ENCODE results near the gene DNAJC16.
"Not testable (repeated sequence)": the region's sequence is repeated elsewhere in the genome, so short reads cannot be mapped to it uniquely, and the experiment has no call there.

The DNAJC16 gene

DNA sequence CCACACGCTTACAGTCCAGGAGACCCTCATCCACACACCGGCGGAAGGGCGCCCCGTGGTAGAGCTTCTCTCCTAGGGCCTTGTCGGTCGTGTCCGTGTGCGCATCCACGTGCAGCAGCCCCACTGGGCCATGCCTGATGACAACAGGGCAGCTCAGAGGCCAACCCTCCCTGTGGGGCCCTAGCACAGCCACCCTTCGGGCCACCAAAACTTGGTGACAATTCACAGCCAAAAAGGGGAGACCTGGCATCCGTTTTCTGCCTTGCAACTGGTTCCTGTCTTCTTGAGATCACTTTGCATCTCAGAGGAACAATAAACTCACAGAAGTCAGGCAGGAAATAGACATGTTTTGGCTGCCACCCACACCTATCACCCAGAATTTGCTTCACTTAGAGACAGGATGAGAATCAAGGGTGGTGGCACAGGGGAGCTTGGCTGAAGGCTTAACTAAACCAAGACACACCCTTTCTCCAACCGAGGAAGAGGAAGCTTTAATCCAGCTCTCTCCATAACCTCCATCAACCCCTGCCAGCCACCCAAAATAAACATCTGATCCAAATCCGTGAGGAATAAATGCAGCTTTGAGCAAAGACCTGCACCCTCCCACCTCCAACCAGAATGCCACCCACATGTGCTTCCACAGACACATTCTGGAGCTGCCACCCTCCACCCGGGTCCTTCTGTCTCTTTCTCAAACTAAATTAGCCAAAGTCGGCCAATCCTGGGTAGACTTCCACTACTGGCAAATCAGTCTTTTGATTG lies 52.5 kb downstream of the DNAJC16 start:
- no peak for DNase-seq
- H3K27ac ChIP-seq (ENCODE audit: insufficient read depth, low read length, poor library complexity, severe bottlenecking): peak overlapping the region; percentile 55
- no peaks in the 10 kb centered on the region for H3K9me3 ChIP-seq (ENCODE audit: control insufficient read depth, low read length)
- H3K4me3 ChIP-seq (ENCODE audit: insufficient read depth, low read depth, low read length, poor library complexity, severe bottlenecking): no peak overlapping the region
- H3K4me1 ChIP-seq (ENCODE audit: control insufficient read depth, insufficient read depth, low read length, poor library complexity, severe bottlenecking): peaks cover 33% of the 10 kb centered on the region
- no peaks in the 10 kb centered on the region for H3K36me3 ChIP-seq (ENCODE audit: control insufficient read depth, insufficient read depth, low read length)
- no peaks in the 10 kb centered on the region for H3K27me3 ChIP-seq (replicated peaks; ENCODE audit: control insufficient read depth, insufficient read depth, low read length, poor library complexity, severe bottlenecking)

GRCh38 chr1:15579683-15580047 lies 53.0 kb downstream of the DNAJC16 start:
- Histone ChIP-seq H3K36me3 (ENCODE audit: control insufficient read depth, insufficient read depth, low read length) (no peaks in the 10 kb centered on the region), H3K27ac (ENCODE audit: insufficient read depth, low read length, poor library complexity, severe bottlenecking) (peak overlapping the region; percentile 55), H3K4me1 (ENCODE audit: control insufficient read depth, insufficient read depth, low read length, poor library complexity, severe bottlenecking) (peaks cover 33% of the 10 kb centered on the region), H3K27me3 (replicated peaks; ENCODE audit: control insufficient read depth, insufficient read depth, low read length, poor library complexity, severe bottlenecking) (no peaks in the 10 kb centered on the region), H3K9me3 (ENCODE audit: control insufficient read depth, low read length) (no peaks in the 10 kb centered on the region), H3K4me3 (ENCODE audit: insufficient read depth, low read depth, low read length, poor library complexity, severe bottlenecking) (no peak overlapping the region)
- no peak for DNase-seq

- Histone ChIP-seq H3K36me3 (ENCODE audit: control insufficient read depth, insufficient read depth, low read length) (peaks cover 3% of the 10 kb centered on the region), H3K27me3 (replicated peaks; ENCODE audit: control insufficient read depth, insufficient read depth, low read length, poor library complexity, severe bottlenecking) (no peaks in the 10 kb centered on the region), H3K9me3 (ENCODE audit: control insufficient read depth, low read length) (no peaks in the 10 kb centered on the region), H3K4me1 (ENCODE audit: control insufficient read depth, insufficient read depth, low read length, poor library complexity, severe bottlenecking) (peaks cover 28% of the 10 kb centered on the region), H3K4me3 (ENCODE audit: insufficient read depth, low read depth, low read length, poor library complexity, severe bottlenecking) (no peak overlapping the region), H3K27ac (ENCODE audit: insufficient read depth, low read length, poor library complexity, severe bottlenecking) (no peak overlapping the region)
- DNase-seq: no peak
These were observed 56.5 kb downstream of the DNAJC16 start for GRCh38 chr1:15583016-15583706.

- Histone ChIP-seq H3K4me3 (ENCODE audit: insufficient read depth, low read depth, low read length, poor library complexity, severe bottlenecking) (peak within 1 kb of the TSS; percentile 71), H3K36me3 (ENCODE audit: control insufficient read depth, insufficient read depth, low read length) (peaks cover 3% of the 10 kb centered on the region), H3K4me1 (ENCODE audit: control insufficient read depth, insufficient read depth, low read length, poor library complexity, severe bottlenecking) (peaks cover 15% of the 10 kb centered on the region), H3K27ac (ENCODE audit: insufficient read depth, low read length, poor library complexity, severe bottlenecking) (peak within 1 kb of the TSS; percentile 53), H3K9me3 (ENCODE audit: control insufficient read depth, low read length) (no peaks in the 10 kb centered on the region), H3K27me3 (replicated peaks; ENCODE audit: control insufficient read depth, insufficient read depth, low read length, poor library complexity, severe bottlenecking) (no peaks in the 10 kb centered on the region)
- DNase-seq: peak; percentile 7 to 16 (median 11)
These were observed 58.1 kb downstream of the DNAJC16 start, which contains the start of gene AGMAT for GRCh38 chr1:15584489-15585363. TSS of gene AGMAT (minus strand) at chr1:15585051. CDS start at chr1:15584967, 84 bp downstream.

DNA sequence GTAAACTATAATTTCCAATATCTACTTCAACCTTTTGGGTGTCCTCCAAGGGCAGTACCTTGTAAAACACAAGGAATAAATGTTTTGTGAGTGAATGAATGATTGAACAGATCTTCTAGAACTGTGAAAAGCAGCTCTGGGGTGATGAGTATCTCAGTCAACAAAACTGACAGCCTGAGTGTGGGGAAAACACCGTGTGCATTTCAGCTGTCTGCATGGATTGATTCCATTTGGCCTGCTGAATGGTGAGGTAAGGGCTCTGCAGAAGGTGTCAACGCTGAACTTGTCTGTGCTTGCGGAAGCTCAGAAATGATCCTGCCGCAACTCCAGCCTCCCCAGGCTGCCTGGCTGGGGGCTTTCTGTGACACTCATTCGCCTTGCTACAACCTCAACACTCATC lies 65.6 kb downstream of the DNAJC16 start:
- Histone ChIP-seq H3K4me3 (ENCODE audit: insufficient read depth, low read depth, low read length, poor library complexity, severe bottlenecking) (no peak overlapping the region), H3K27ac (ENCODE audit: insufficient read depth, low read length, poor library complexity, severe bottlenecking) (no peak overlapping the region), H3K27me3 (replicated peaks; ENCODE audit: control insufficient read depth, insufficient read depth, low read length, poor library complexity, severe bottlenecking) (no peaks in the 10 kb centered on the region), H3K4me1 (ENCODE audit: control insufficient read depth, insufficient read depth, low read length, poor library complexity, severe bottlenecking) (no peaks in the 10 kb centered on the region), H3K9me3 (ENCODE audit: control insufficient read depth, low read length) (no peaks in the 10 kb centered on the region), H3K36me3 (ENCODE audit: control insufficient read depth, insufficient read depth, low read length) (peaks cover 2% of the 10 kb centered on the region)
- DNase-seq: no peak

DNA sequence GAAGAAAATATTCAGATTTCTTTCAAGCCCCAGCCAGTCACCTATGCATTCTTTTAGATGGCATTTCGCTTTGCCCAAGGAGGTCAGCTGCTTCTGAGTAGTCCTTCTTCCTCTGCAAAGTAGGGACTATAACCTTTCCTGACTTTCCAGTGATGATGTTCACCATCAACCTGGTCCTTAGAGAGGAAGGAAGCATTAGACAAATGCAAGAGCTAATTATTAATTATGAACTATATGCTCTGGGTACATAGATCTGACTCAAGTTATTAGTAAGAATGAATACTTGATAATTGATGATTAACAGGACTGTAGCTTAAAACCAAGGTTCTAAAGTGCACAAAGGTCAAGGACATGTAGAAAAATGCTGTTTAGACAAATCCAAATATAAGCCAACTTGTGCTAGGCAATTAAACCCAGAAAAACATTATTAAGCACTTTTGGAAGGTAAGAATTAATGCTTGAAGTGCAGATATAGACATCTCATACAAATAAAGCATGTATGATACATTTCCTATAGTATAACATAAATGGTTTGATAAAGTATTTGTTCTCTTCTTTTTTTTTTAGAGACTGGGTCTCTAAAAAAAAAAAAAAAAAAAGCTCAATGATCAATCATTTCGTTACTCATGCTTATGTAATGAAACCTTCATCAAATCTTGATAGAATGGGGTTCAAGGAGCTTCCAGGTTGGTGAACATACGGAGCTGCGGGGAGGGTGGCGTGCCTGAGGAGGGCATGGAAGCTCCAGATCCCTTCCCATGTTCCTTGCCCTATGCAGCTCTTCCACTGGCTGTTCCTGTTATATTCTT lies 69.4 kb downstream of the DNAJC16 start:
- no peaks in the 10 kb centered on the region for H3K9me3 ChIP-seq (ENCODE audit: control insufficient read depth, low read length)
- no peak overlapping the region for H3K4me3 ChIP-seq (ENCODE audit: insufficient read depth, low read depth, low read length, poor library complexity, severe bottlenecking)
- no peaks in the 10 kb centered on the region for H3K36me3 ChIP-seq (ENCODE audit: control insufficient read depth, insufficient read depth, low read length)
- no peak for DNase-seq
- H3K27me3 ChIP-seq (replicated peaks; ENCODE audit: control insufficient read depth, insufficient read depth, low read length, poor library complexity, severe bottlenecking): no peaks in the 10 kb centered on the region
- no peaks in the 10 kb centered on the region for H3K4me1 ChIP-seq (ENCODE audit: control insufficient read depth, insufficient read depth, low read length, poor library complexity, severe bottlenecking)
- no peak overlapping the region for H3K27ac ChIP-seq (ENCODE audit: insufficient read depth, low read length, poor library complexity, severe bottlenecking)

- Histone ChIP-seq H3K9me3 (ENCODE audit: control insufficient read depth, low read length) (no peaks in the 10 kb centered on the region), H3K27ac (ENCODE audit: insufficient read depth, low read length, poor library complexity, severe bottlenecking) (no peak overlapping the region), H3K36me3 (ENCODE audit: control insufficient read depth, insufficient read depth, low read length) (no peaks in the 10 kb centered on the region), H3K27me3 (replicated peaks; ENCODE audit: control insufficient read depth, insufficient read depth, low read length, poor library complexity, severe bottlenecking) (no peaks in the 10 kb centered on the region), H3K4me1 (ENCODE audit: control insufficient read depth, insufficient read depth, low read length, poor library complexity, severe bottlenecking) (peaks cover 5% of the 10 kb centered on the region), H3K4me3 (ENCODE audit: insufficient read depth, low read depth, low read length, poor library complexity, severe bottlenecking) (no peak overlapping the region)
- DNase-seq: no peak
These were observed 71.8 kb downstream of the DNAJC16 start for GRCh38 chr1:15598436-15598835.

- H3K27me3 ChIP-seq (replicated peaks; ENCODE audit: control insufficient read depth, insufficient read depth, low read length, poor library complexity, severe bottlenecking): no peaks in the 10 kb centered on the region
- peak overlapping the region; percentile 67 for H3K27ac ChIP-seq (ENCODE audit: insufficient read depth, low read length, poor library complexity, severe bottlenecking)
- peaks cover 8% of the 10 kb centered on the region for H3K4me1 ChIP-seq (ENCODE audit: control insufficient read depth, insufficient read depth, low read length, poor library complexity, severe bottlenecking)
- H3K4me3 ChIP-seq (ENCODE audit: insufficient read depth, low read depth, low read length, poor library complexity, severe bottlenecking): peak overlapping the region; percentile 82
- peak; percentile 81 to 91 (median 85) for DNase-seq
- H3K9me3 ChIP-seq (ENCODE audit: control insufficient read depth, low read length): no peaks in the 10 kb centered on the region
- H3K36me3 ChIP-seq (ENCODE audit: control insufficient read depth, insufficient read depth, low read length): no peaks in the 10 kb centered on the region
These were observed 76.7 kb downstream of the DNAJC16 start for GRCh38 chr1:15603050-15603965.

DNA sequence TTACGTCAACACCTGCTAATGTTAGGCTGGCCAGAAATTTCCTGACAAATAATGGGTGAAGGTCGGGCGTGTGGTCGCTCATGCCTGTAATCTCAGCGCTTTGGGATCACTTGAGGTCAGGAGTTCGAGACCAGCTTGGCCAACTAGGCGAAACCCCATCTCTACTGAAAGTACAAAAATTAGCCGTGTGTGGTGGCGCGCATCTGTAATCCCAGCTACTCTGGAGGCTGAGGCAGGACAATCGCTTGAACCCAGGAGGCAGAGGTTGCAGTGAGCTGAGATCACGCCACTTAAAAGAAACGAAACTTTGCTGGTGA lies 77.3 kb downstream of the DNAJC16 start:
- peak overlapping the region; percentile 46 for H3K27ac ChIP-seq (ENCODE audit: insufficient read depth, low read length, poor library complexity, severe bottlenecking)
- H3K36me3 ChIP-seq (ENCODE audit: control insufficient read depth, insufficient read depth, low read length); H3K4me1 ChIP-seq (ENCODE audit: control insufficient read depth, insufficient read depth, low read length, poor library complexity, severe bottlenecking); H3K27me3 ChIP-seq (replicated peaks; ENCODE audit: control insufficient read depth, insufficient read depth, low read length, poor library complexity, severe bottlenecking); DNase-seq; H3K9me3 ChIP-seq (ENCODE audit: control insufficient read depth, low read length): not testable (repeated sequence)
- peak overlapping the region; percentile 82 for H3K4me3 ChIP-seq (ENCODE audit: insufficient read depth, low read depth, low read length, poor library complexity, severe bottlenecking)

Measured in effector memory CD4-positive, alpha-beta T cell (primary cell).